GM10266 (cell line): Measurements from ENCODE around the gene PDE9A.

Experiments
- DNase-seq: peaks from one replicate; pipeline ENCODE4 v3.0.0; 2012; ENCODE audit errors: extremely low spot score
- TF ChIP-seq, protein P1 (sequence below): IDR thresholded peaks from 2 replicates; pipeline ENCODE4 v1.5.1; 2012; ENCODE audit warnings: mild to moderate bottlenecking, low read depth; ENCODE audit not compliant: control insufficient read depth, insufficient read depth; ENCODE audit errors: missing control alignments

Gene PDE9A

DNA sequence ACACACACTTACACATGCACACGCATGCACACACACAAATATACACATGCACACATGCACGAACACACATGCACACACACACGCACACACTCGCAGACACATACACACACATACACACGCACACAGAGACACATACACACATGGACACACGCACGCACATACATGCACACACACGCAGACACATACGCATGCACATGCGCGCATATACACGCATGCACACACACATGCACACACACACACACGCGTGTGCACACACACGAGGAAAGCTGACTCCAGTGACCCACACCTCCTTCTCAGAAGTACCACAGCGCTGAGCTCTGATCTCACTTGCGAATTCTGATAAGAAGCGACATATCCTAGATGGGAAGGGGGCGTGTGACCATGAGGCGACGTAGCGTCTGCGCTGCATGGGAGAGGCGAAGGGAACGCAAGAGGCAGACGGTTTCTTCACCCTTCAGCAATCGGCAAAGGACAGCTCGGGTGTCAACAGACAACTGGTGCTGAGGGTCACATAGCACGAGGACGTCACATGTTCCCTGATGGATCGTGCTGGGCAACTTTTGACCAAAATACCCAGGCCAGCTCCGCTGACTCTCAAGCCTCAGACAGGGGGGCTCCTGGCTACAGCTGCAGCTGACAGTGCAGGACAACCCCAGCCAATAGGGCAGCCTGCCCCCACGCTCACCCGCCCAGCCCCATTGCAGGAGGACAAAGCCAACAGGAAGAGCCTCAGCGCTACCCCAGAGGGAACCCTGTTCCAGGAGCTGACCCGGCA lies 16.0 kb upstream of the PDE9A start:
- no peak for DNase-seq
- TF ChIP-seq, protein P1, sequence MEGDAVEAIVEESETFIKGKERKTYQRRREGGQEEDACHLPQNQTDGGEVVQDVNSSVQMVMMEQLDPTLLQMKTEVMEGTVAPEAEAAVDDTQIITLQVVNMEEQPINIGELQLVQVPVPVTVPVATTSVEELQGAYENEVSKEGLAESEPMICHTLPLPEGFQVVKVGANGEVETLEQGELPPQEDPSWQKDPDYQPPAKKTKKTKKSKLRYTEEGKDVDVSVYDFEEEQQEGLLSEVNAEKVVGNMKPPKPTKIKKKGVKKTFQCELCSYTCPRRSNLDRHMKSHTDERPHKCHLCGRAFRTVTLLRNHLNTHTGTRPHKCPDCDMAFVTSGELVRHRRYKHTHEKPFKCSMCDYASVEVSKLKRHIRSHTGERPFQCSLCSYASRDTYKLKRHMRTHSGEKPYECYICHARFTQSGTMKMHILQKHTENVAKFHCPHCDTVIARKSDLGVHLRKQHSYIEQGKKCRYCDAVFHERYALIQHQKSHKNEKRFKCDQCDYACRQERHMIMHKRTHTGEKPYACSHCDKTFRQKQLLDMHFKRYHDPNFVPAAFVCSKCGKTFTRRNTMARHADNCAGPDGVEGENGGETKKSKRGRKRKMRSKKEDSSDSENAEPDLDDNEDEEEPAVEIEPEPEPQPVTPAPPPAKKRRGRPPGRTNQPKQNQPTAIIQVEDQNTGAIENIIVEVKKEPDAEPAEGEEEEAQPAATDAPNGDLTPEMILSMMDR = no peak

DNA sequence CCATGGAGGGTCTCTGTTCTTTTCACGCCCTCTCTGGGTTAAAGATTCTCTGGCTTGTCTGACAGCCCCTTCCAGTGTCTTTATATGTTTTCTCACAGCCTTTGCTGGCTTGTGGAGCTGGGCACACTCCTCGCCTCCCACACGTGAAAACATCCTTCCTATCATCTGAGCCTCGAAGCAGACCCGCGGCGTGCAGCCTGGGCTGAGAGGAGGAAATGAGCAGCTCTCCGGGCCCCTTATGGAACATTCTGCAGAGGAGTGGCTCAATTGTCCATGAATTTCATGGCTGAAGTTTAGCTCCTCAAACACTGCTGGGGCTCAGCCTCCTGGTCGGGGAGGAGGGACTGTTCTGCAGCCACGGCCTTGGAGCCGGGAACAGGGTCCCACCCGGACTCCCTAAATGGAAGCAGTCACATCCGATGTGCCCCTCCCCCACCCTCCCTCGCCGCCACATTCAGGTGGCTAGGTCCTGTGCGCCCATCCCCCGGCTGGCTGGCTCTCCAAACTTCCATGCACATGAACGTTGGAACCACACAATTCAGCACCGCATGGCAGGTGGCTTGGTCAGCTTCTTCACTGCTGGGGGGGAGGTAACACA lies 15.1 kb upstream of the PDE9A start:
- no peak for DNase-seq
- TF ChIP-seq, protein P1 = no peak

DNA sequence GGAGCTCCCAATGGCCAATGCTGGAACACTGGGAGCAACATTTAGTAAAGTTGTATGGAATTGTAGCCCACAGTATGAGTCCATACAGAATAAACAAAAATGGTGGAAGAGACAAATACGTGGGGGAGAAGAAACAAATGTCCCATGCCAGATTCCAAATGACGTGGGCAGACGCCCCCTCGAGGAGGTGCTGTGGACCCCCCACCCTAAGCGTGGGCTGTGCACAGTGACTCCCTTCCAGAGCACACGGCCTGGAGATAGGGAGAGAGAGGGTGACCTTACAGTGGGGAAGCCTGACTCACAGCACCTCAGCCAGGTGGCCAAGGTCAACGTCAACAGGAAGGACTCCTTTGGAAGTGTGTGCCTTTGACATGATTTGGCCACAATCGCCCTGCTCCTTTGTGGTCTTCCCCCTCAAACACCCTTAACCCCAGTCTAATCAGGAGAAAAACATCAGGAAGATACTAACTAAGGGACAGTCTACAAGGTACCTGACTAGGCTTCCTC lies 13.7 kb upstream of the PDE9A start:
- no peak for DNase-seq
- TF ChIP-seq, protein P1 = no peak

DNA sequence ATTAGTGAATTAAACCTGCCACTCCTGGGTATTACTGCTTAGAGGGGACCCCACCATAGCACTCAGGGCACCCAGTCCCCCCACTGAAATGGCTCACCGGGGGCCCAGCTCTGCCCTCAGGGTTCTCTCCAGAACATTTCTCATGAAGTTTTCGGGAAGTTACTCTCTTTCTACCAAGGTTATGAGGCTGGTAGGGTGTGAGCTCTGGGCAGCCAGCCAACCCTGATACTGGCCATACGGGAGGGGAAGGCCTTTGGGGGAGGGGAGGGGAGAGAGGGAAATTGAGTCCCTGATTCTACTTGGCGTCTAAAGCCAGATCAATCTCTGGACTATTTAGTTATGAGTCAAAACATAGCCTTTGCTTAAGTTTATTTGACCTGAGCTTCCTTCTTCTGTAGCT lies 12.9 kb upstream of the PDE9A start:
- DNase-seq = no peak
- TF ChIP-seq, protein P1 = no peak

DNA sequence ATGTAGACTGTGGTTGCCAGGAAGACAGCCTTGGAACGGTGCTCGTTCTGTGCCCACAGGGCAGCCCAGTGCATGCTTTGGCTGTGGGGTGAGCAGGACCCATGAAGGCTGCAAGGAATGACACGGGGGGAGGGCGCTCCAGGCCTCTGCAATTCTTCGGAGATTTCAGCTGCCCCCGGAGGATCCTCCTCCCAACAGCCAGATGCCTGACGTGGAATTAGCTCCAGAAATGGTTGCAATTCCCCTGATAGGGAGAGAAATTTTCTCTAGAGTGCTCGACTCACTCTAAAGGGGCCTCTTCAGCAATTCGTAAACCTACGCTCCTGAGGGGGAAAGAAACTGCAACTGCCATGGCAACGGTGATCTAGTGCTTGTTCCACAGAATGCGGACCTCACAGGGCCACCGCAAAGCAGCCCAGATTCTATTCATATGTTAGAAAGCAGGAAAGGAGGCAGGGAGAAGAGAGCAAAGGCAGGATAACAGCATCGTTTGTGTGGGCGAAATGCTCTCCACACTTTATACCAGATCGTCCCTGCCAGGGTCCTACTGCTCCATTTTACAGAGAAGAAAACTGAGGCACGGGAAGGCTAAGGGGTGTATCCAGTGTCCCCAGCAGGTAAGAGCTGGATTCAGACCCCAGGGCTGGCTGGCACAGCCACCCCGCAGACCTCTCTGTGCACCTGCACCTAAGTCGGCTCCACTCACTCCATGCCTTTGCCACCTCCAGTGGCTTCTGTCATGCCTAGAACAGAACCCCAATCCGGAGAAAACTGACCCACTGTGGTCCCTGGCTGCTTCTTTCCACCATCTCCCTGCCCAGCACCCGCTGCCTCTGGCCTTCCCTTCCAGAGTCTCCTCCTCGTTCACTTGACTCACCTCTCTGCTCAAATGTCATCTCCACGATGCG lies 11.9 kb upstream of the PDE9A start:
- DNase-seq = no peak

DNA sequence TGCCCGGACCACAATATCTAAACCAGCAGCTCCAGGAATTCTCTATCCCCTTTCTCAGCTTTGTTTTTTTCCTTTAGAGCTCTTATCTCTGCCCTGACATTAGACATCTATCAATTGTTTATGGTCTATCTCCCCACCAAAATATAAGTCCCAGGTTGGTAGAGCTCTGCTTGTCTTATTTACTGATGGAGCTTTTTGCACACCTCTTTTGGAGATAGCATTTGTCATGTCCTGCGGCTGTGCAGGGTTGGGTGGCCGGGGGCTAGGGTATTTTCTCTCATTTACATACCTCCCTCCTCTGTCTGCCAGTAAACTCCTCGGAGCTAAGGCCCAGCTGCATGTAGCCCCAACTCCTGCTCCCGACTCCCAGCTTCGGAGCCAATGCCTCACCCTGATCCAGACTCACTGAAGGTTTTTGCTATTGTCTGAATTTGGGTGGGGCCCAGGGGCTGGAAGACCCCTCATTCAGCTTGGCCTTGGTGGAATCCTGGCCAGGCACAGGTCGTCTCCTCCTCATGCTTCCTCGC lies 11.1 kb upstream of the PDE9A start:
- TF ChIP-seq, protein P1 = no peak
- no peak for DNase-seq

More for the DNA sequence above, 11.9 kb upstream of the PDE9A start:
- TF ChIP-seq, protein P1 = no peak
